Keratinocyte (primary cell): ENCODE measurements around the gene GCM1. TPM values are rescaled to one million over a fixed set of nuclear protein-coding genes. Genes with fewer than 3 reads are reported as not detected.

Source experiments
- DNase-seq: peaks from one replicate; pipeline ENCODE4 v3.0.0-alpha.2; 2011; ENCODE audit warnings: low read depth, missing footprints, low spot score
- FAIRE-seq: peaks from 2 replicates; lab custom pipeline; 2011; peaks lifted over from hg19 to GRCh38; lab: Jason Lieb, UNC
- H2AFZ ChIP-seq: 2 replicates; pipeline ENCODE4 v1.6.0; 2012; ENCODE audit warnings: low read length, control low read depth, inconsistent platforms; ENCODE audit not compliant: control insufficient read depth
- H3K27ac ChIP-seq: 2 replicates; pipeline ENCODE4 v1.5.1; 2011; ENCODE audit warnings: low read length; ENCODE audit not compliant: control insufficient read depth, insufficient read depth
- H3K27me3 ChIP-seq: 3 replicates; pipeline ENCODE4 v1.6.0; 2011; ENCODE audit warnings: low read length; ENCODE audit not compliant: control insufficient read depth, insufficient read depth; ENCODE audit errors: extremely low read depth
- H3K36me3 ChIP-seq, 2 experiments: 2 replicates in 1 of 2; 3 replicates in 1 of 2; pipeline ENCODE4 v1.5.1; 2011; ENCODE audit warnings: low read length in 2 of 2, mild to moderate bottlenecking in 1 of 2; ENCODE audit not compliant: control insufficient read depth in 2 of 2, insufficient read depth in 2 of 2; ENCODE audit errors: extremely low read depth in 1 of 2
- H3K4me1 ChIP-seq: 3 replicates; pipeline ENCODE4 v1.5.1; 2011; ENCODE audit warnings: low read length; ENCODE audit not compliant: control insufficient read depth, insufficient read depth; ENCODE audit errors: extremely low read depth
- H3K4me2 ChIP-seq: 3 replicates; pipeline ENCODE4 v1.6.0; 2011; ENCODE audit warnings: low read depth, low read length; ENCODE audit not compliant: control insufficient read depth, insufficient read depth; ENCODE audit errors: extremely low read depth
- H3K4me3 ChIP-seq, 3 experiments: fragments of 200-600 bp in 1 of 3; sonication (generic) in 1 of 3; 2 replicates in 2 of 3; 3 replicates in 1 of 3; pipeline ENCODE4 v1.5.1; 2011 to 2016; ENCODE audit warnings: low read length in 3 of 3, mild to moderate bottlenecking in 3 of 3, control low read depth in 2 of 3, inconsistent platforms in 1 of 3, low read depth in 1 of 3, mixed read lengths in 1 of 3, mixed run types in 1 of 3, moderate library complexity in 1 of 3; ENCODE audit not compliant: control insufficient read depth in 2 of 3, insufficient read depth in 2 of 3; ENCODE audit errors: extremely low read depth in 1 of 3
- H3K79me2 ChIP-seq: 2 replicates; pipeline ENCODE4 v1.6.0; 2012; ENCODE audit warnings: low read length; ENCODE audit not compliant: control insufficient read depth, insufficient read depth
- H3K9ac ChIP-seq: 3 replicates; pipeline ENCODE4 v1.6.0; 2011; ENCODE audit warnings: low read length; ENCODE audit not compliant: control insufficient read depth, insufficient read depth; ENCODE audit errors: extremely low read depth
- H3K9me1 ChIP-seq: 3 replicates; pipeline ENCODE4 v1.6.0; 2011; ENCODE audit warnings: low read length; ENCODE audit not compliant: control insufficient read depth, insufficient read depth; ENCODE audit errors: extremely low read depth
- H3K9me3 ChIP-seq: 2 replicates; pipeline ENCODE4 v1.5.1; 2012; ENCODE audit warnings: low read depth, low read length; ENCODE audit not compliant: control insufficient read depth
- H4K20me1 ChIP-seq: 3 replicates; pipeline ENCODE4 v1.6.0; 2011; ENCODE audit warnings: low read length; ENCODE audit not compliant: control insufficient read depth, insufficient read depth; ENCODE audit errors: extremely low read depth
- CTCF ChIP-seq, 3 experiments: IDR thresholded peaks in 1 of 3; conservative IDR thresholded peaks in 1 of 3; optimal IDR thresholded peaks in 1 of 3; 2 replicates in 2 of 3; 3 replicates in 1 of 3; pipeline versions ENCODE3 to v1.5.1; 2011; ENCODE audit warnings: low read length in 3 of 3, mild to moderate bottlenecking in 3 of 3, moderate library complexity in 2 of 3, control low read depth in 1 of 3, inconsistent platforms in 1 of 3; ENCODE audit not compliant: insufficient read depth in 2 of 3; ENCODE audit errors: extremely low read depth in 1 of 3
- dilution Hi-C: fragments of 300-500 bp; cut with MboI; formaldehyde crosslinking; loops from one replicate; pipeline ENCODE4 v1.7.0; 2020; ENCODE audit warnings: low sequenced_read_pairs; ENCODE audit not compliant: extremely low pct_ligation_motif_present
- polyA plus RNA-seq, 5 experiments: library from polyadenylated mRNA; depleted of rRNA in 3 of 5; stranded (reverse) in 3 of 5; stranded (forward) in 1 of 5; unstranded in 1 of 5; fragments of >200 nt; gene quantifications; 1 replicate in 1 of 5; 2 replicates in 3 of 5; 3 replicates in 1 of 5; pipeline versions ENCODE4 v1.2.1 to v1.2.3, GENCODE V29; 2011 to 2012; ENCODE audit warnings: missing spikeins in 2 of 5, low read depth in 1 of 5, low replicate concordance in 1 of 5

GCM1 gene
- polyA plus RNA-seq, 1 donor (not counting 4 experiments of a cell fraction or from before 2014, with no cell fraction given) = not detected

GRCh38 chr6:53143710-53144109 lies 4.9 kb downstream of the GCM1 start:
- Histone ChIP-seq H3K4me1 (no peaks in the 10 kb centered on the region), H3K4me3 (no peak overlapping the region), H3K27ac (no peak overlapping the region), H3K9me3 (no peaks in the 10 kb centered on the region), H2AFZ (no peak overlapping the region), H4K20me1 (no peaks in the 10 kb centered on the region), H3K9me1 (no peaks in the 10 kb centered on the region), H3K79me2 (no peaks in the 10 kb centered on the region), H3K4me2 (no peak overlapping the region), H3K36me3 (no peaks in the 10 kb centered on the region), H3K27me3 (no peaks in the 10 kb centered on the region), H3K9ac (no peak overlapping the region)
- no peak for TF ChIP-seq CTCF (optimal IDR thresholded peaks at IDR 0.05 in 1 of 3, IDR thresholded peaks at IDR 0.05 in 1 of 3, conservative IDR thresholded peaks at IDR 0.05 in 1 of 3; ENCODE audit: extremely low read depth in 1 of 3, insufficient read depth in 2 of 3, low read length in 3 of 3)
- dilution Hi-C loops = no loop called here
- DNase-seq = no peak
- FAIRE-seq = no peak

DNA sequence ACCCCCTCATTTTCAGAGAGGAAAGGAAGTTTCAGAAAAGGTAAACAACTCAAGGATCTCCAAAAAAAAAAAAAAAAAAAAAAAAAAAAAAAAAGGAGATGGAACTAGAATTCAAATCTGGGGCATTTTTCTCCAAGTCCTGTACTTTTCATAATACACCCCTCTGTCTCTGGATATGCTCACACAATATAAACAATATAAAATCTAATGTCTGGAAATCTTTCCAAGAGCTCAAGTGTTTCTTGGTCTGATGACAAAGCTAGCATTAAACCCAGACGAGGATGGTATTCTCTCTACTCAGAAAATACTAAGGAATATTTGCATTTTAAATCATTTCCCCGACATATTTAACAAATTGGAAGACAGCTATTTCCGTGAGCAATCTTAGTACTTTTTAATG lies 5.8 kb downstream of the GCM1 start:
- Histone ChIP-seq H3K4me3 (no peak overlapping the region), H3K27me3 (no peaks in the 10 kb centered on the region), H3K9ac (no peak overlapping the region), H3K9me3 (no peaks in the 10 kb centered on the region), H3K79me2 (no peaks in the 10 kb centered on the region), H4K20me1 (no peaks in the 10 kb centered on the region), H3K36me3 (no peaks in the 10 kb centered on the region), H3K4me1 (no peaks in the 10 kb centered on the region), H3K4me2 (no peak overlapping the region), H2AFZ (no peak overlapping the region), H3K9me1 (no peaks in the 10 kb centered on the region), H3K27ac (no peak overlapping the region)
- no peak for TF ChIP-seq CTCF (optimal IDR thresholded peaks at IDR 0.05 in 1 of 3, IDR thresholded peaks at IDR 0.05 in 1 of 3, conservative IDR thresholded peaks at IDR 0.05 in 1 of 3; ENCODE audit: extremely low read depth in 1 of 3, insufficient read depth in 2 of 3, low read length in 3 of 3)
- dilution Hi-C loops = no loop called here
- FAIRE-seq (no peak), DNase-seq (no peak)
